Activated CD8-positive, alpha-beta memory T cell treated with anti-CD3 and anti-CD28 coated beads for 36 hours (primary cell): ENCODE data around the gene CCDC183. TPM values are rescaled to one million over a fixed set of nuclear protein-coding genes. Genes with fewer than 3 reads are reported as not detected.

Experiments used
- CTCF ChIA-PET: fragments of 350-600 bp; sonication (Branson Sonifier 250); formaldehyde crosslinking; loops from one replicate; lab custom pipeline; 2021; ENCODE audit warnings: antibody characterized with exemption; lab: Charles Lee
- POLR2A ChIA-PET: fragments of 350-600 bp; sonication (Branson Sonifier 250); formaldehyde crosslinking; loops from one replicate; lab custom pipeline; 2021; ENCODE audit warnings: antibody characterized with exemption; lab: Charles Lee
- total RNA-seq, 2 experiments: library from RNA; stranded (reverse); gene quantifications; one replicate each; pipeline ENCODE4 v1.2.3, GENCODE V29; 2021

The CCDC183 gene
- total RNA-seq, 2 experiments from 2014 or later: 0.46 TPM; not detected in 1

- ChIA-PET POLR2A (interaction anchor here (0.7 to 1.7 kb wide), 4 partner anchors 8 to 54 kb away, joined by 3 to 6 read pairs (median 4); no protein-coding TSS in a partner anchor), CTCF (interaction anchor here (0.6 to 2.4 kb wide), 8 partner anchors 24 to 212 kb away, joined by 3 to 6 read pairs (median 4); no protein-coding TSS in a partner anchor)
Measured at GRCh38 chr9:136847826-136848392, 51.8 kb downstream of the CCDC183 start.

DNA sequence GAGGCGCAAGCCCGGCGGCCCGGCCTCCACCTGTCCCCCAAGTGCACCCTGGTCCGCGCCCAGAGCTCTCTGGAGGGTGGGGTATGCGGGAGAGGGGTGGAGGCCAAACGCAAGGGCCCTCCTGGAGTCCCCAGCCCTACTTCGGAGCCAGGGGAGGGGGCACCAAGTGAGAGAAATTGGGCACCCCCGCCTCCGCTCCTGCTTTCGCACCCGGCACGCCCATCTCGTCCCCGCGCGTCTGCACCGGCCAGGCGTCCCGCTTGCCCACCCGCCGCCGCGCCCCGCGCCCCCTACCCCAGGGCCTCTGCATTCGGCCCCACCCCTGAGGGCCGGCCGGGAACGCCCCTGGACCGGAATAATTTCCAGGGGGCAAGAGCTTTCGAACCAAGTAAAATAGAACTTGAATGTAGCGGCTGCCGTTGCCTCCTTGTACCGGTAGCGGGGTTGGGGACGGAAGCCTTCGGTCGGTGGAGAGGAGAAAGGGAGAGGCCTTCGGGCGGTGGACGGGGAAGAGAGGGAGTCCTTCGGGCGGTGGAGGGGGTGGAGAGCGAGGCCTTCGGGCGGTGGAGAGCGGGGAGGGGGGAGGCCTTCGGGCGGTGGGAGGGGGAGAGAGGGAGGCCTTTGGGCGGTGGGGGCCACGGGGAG is 52.4 kb downstream of the CCDC183 start:
- POLR2A ChIA-PET: interaction anchor here (0.7 to 1.7 kb wide), 3 partner anchors 12 to 54 kb away, joined by 3 to 6 read pairs (median 4); no protein-coding TSS in a partner anchor
- CTCF ChIA-PET: interaction anchor here (0.6 to 2.4 kb wide), 7 partner anchors 25 to 211 kb away, joined by 3 to 6 read pairs (median 4); no protein-coding TSS in a partner anchor

- ChIA-PET CTCF (interaction anchor here (0.9 to 2.4 kb wide), 3 partner anchors 11 to 99 kb away, joined by 3 to 6 read pairs (median 4); no protein-coding TSS in a partner anchor), POLR2A (interaction anchor here (1.7 kb wide), 1 partner anchor 13 kb away, joined by 6 read pairs; no protein-coding TSS in a partner anchor)
Measured at GRCh38 chr9:136849038-136849959, 53.2 kb downstream of the CCDC183 start, which contains the start of gene PHPT1. Gene PHPT1, plus strand, starts transcription at chr9:136849409. Its CDS starts 22 bp downstream, at chr9:136849431.

DNA sequence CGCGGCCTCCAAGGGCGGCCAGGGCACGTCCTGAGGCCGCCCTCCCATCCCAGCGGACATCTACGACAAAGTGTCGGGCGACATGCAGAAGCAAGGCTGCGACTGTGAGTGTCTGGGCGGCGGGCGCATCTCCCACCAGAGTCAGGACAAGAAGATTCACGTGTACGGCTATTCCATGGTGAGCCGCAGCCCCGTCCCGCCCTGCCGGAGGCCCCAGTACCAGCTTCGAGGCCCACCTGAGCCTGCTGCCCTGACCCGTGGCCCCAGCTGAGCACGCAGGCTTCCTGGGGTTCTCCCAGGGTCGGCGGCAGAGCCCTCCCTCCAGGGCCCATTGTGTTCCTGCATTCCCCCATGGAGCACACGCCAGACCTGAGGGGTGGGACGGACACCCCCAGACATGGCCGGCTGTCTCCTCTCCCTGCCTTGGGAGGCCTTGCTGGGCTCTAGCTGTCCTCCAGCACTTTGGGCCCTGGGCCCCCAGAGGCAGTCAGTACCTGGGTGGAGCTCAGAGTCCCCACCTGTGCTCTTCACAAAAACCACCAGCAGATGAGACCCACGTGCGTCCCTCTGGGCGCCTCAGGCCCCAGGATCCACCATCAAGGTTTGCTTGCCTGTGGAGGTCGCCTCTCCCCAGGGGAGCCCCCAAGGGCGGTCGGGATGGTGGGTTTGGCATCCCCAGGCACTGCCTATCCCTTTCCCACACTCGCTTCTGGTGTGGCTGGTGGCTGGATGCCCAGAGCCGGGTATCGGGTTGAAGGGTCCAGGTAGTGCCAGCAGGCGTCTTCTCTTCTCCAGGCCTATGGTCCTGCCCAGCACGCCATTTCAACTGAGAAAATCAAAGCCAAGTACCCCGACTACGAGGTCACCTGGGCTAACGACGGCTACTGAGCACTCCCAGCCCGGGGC is 54.1 kb downstream of the CCDC183 start:
- ChIA-PET CTCF (interaction anchor here (0.9 kb wide), 1 partner anchor 10 kb away, joined by 4 read pairs; no protein-coding TSS in a partner anchor), POLR2A (no interaction called here)

DNA sequence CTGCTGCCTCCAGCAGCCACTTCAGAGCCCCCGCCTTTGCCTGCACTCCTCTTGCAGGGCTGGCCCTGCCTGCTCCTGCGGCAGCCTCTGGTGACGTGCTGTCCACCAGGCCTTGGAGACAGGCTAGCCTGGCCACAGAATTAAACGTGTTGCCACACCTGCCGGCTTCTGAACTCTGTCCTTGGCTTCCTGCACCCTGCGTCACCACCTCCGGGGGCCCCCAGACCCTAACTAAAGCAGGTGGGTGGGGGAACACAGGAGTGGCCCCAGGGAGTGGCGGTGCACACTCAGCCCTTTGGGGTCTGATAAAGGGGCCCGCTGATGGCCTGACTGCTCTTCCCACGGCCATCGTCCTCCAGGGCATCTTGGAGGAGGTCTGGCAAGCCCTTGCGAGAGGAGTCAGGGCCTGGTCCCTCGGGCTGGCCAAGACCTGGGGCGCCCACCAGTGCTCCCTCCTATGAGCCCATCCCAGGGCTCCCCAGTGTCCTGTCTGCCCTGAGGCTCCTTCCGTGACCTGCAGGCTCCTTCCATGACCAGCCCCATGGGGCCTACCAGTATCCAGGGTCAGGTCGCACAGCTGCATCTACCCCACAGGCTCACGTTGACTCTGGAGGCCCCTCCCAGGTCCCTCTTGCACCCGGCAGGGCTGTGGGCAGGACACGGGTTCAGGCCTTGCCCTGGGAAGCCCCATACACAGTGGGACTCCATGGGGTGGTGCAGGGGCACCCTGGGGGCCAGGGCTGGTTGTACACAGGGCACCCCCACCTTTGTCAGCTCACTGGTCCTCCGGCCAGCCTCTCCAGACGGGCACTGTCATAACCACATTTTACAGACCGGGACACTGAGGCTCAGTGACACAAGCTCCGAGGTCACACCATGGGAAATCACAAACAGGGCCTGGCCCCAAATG is 55.0 kb downstream of the CCDC183 start:
- POLR2A ChIA-PET: no interaction called here

GRCh38 chr9:136851941-136852663 is 56.0 kb downstream of the CCDC183 start, which contains the start of gene MAMDC4:
Gene MAMDC4, plus strand, starts transcription at chr9:136852346. Its CDS starts 71 bp downstream, at chr9:136852417.
- ChIA-PET POLR2A (no interaction called here), CTCF (interaction anchor here (0.6 to 1.3 kb wide), 2 partner anchors 10 to 120 kb away, joined by 3 to 4 read pairs; partner anchors contain the start of gene AJM1)

More for the DNA sequence above, 55.0 kb downstream of the CCDC183 start:
- CTCF ChIA-PET: interaction anchor here (1.3 kb wide), 1 partner anchor 9 kb away, joined by 4 read pairs; the partner anchor contains the start of gene AJM1

DNA sequence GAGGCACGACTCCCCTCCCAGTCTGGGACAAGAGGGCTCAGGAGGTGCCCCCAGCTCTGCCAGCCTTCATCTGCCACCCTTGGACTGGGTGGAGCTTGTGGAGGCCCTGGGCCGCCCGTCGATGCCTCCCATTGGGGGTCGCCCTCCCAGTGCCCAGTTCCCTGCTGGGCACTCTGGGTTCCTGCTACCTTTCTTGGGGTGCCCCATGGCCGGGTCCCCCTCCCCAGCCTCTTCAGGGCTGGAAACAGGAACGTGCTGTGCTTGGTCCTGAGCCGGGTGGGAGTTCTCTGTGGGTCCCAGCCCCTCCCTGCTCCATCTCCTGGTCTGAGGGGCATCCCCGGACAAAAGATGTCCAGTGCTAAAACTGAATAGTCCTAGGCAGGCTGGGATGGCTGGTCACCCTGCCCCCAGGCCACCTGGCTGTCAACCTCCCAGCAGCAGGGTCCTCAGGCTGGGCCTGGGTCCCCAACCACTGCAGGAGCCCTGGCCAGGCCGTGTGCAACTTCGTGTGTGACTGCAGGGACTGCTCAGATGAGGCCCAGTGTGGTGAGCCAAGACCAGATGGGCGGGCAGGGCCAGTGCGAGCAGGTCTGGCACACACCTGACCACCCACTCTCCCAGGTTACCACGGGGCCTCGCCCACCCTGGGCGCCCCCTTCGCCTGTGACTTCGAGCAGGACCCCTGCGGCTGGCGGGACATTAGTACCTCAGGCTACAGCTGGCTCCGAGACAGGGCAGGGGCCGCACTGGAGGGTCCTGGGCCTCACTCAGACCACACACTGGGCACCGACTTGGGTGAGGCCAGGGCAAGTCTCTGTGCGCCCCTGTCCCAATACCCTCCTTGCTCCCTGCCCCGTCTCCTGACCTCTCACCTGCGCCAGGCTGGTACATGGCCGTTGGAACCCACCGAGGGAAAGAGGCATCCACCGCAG is 56.8 kb downstream of the CCDC183 start:
- POLR2A ChIA-PET: no interaction called here
- CTCF ChIA-PET: interaction anchor here (0.6 kb wide), 1 partner anchor 121 kb away, joined by 3 read pairs; no protein-coding TSS in a partner anchor

DNA sequence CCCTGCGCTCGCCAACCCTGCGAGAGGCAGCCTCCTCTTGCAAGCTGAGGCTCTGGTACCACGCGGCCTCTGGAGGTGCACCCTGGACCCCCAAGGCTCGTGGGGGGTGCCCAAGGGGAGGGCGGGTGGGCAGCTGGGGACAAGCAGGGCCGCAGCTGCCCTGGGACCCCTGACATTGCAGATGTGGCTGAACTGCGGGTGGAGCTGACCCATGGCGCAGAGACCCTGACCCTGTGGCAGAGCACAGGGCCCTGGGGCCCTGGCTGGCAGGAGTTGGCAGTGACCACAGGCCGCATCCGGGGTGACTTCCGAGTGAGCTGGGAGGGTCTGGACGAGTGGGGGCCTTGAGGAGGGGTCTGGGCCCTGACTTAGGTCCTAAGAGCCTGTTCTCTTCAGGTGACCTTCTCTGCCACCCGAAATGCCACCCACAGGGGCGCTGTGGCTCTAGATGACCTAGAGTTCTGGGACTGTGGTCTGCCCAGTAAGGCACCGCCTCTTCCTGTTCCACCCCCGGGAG is 57.5 kb downstream of the CCDC183 start:
- ChIA-PET CTCF (no interaction called here), POLR2A (no interaction called here)

- ChIA-PET CTCF (no interaction called here), POLR2A (interaction anchor here (0.5 kb wide), 1 partner anchor 15 kb away, joined by 3 read pairs; no protein-coding TSS in a partner anchor)
Measured at GRCh38 chr9:136854113-136854841, 58.1 kb downstream of the CCDC183 start.

- CTCF ChIA-PET: no interaction called here
Measured at GRCh38 chr9:136854842-136855460, 58.8 kb downstream of the CCDC183 start.

DNA sequence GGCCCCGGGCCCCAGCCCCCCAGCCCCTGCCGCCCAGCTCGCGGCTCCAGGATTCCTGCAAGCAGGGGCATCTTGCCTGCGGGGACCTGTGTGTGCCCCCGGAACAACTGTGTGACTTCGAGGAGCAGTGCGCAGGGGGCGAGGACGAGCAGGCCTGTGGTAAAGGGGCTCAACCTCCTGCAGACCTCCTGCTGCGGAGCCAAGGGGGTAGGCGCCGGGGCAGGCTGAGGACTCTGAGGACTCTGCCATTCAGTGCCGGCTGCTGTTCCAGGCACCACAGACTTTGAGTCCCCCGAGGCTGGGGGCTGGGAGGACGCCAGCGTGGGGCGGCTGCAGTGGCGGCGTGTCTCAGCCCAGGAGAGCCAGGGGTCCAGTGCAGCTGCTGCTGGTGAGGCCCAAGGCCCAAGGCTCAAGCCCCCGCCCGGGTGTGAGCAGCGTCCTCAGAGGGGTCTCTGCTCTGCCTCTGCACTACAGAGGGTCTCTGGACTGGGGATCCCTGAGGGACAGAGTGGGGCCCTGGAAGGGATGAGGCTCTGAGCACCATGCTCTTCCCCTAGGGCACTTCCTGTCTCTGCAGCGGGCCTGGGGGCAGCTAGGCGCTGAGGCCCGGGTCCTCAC is 59.4 kb downstream of the CCDC183 start:
- ChIA-PET CTCF (interaction anchor here (1.5 kb wide), 1 partner anchor 13 kb away, joined by 3 read pairs; the partner anchor contains the start of gene AJM1), POLR2A (interaction anchor here (0.9 kb wide), 1 partner anchor 8 kb away, joined by 3 read pairs; no protein-coding TSS in a partner anchor)

More at GRCh38 chr9:136854842-136855460, 58.8 kb downstream of the CCDC183 start:
- POLR2A ChIA-PET: interaction anchor here (0.5 kb wide), 1 partner anchor 14 kb away, joined by 3 read pairs; no protein-coding TSS in a partner anchor

DNA sequence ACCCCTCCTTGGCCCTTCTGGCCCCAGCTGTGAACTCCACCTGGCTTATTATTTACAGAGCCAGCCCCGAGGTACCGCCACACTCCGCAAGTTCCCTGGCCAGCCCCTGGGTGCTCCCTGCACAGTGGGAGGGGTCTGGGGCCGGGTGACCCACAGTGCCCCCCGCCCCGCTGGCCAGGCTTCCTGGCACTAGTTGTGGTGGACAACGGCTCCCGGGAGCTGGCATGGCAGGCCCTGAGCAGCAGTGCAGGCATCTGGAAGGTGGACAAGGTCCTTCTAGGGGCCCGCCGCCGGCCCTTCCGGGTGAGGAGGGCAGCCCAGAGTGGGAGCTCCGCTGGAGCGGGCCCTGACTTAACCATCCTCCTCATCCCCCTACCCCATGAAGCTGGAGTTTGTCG is 59.9 kb downstream of the CCDC183 start:
- ChIA-PET CTCF (interaction anchor here (0.9 to 1.5 kb wide), 4 partner anchors 10 to 179 kb away, joined by 3 read pairs; partner anchors contain the start of gene AJM1), POLR2A (interaction anchor here (0.9 kb wide), 1 partner anchor 9 kb away, joined by 3 read pairs; no protein-coding TSS in a partner anchor)
